ENCODE data around the gene TULP3.

- TF ChIP-seq, protein P1, sequence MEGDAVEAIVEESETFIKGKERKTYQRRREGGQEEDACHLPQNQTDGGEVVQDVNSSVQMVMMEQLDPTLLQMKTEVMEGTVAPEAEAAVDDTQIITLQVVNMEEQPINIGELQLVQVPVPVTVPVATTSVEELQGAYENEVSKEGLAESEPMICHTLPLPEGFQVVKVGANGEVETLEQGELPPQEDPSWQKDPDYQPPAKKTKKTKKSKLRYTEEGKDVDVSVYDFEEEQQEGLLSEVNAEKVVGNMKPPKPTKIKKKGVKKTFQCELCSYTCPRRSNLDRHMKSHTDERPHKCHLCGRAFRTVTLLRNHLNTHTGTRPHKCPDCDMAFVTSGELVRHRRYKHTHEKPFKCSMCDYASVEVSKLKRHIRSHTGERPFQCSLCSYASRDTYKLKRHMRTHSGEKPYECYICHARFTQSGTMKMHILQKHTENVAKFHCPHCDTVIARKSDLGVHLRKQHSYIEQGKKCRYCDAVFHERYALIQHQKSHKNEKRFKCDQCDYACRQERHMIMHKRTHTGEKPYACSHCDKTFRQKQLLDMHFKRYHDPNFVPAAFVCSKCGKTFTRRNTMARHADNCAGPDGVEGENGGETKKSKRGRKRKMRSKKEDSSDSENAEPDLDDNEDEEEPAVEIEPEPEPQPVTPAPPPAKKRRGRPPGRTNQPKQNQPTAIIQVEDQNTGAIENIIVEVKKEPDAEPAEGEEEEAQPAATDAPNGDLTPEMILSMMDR (IDR thresholded peaks at IDR 0.05; ENCODE audit: poor library complexity), result no peak
- TF ChIP-seq EZH2phosphoT487 (IDR thresholded peaks at IDR 0.05; ENCODE audit: low read depth, severe bottlenecking, unreplicated experiment), result no peak
- no peak for TF ChIP-seq EZH2 (IDR thresholded peaks at IDR 0.05; ENCODE audit: borderline replicate concordance)
These were observed 77.0 kb downstream of the TULP3 start for GRCh38 chr12:2967651-2968050.

Data from hepatocyte (in vitro differentiated cells).